Omental fat pad (tissue), 4 donors: ENCODE data around the gene MFAP5. TPM values are rescaled to one million over a fixed set of nuclear protein-coding genes. Genes with fewer than 3 reads are reported as not detected.

Source experiments
- ATAC-seq: fragments of 150-250 bp; one replicate; pipeline ENCODE4 v1.9.1; 2016; ENCODE audit warnings: mild to moderate bottlenecking, moderate library complexity; ENCODE audit not compliant: low FRiP score
- DNase-seq: peaks from one replicate; pipeline ENCODE4 v3.0.0-alpha.2; 2019; ENCODE audit warnings: low spot score
- CTCF ChIP-seq, 3 donors: fragments of 450-650 bp; IDR thresholded peaks; one replicate each; pipeline ENCODE4 v1.5.1; 2016 to 2017; ENCODE audit warnings: antibody characterized with exemption in 3 of 3, mild to moderate bottlenecking in 3 of 3, moderate library complexity in 2 of 3
- total RNA-seq, 4 donors: library from RNA; depleted of rRNA; stranded (reverse); fragments of >200 nt; gene quantifications; one replicate each; pipeline ENCODE4 v1.1.0, GENCODE V29; 2016

The MFAP5 gene
- total RNA-seq, 4 donors from 2014 or later = 34.5 to 793 (median 148) TPM

DNA sequence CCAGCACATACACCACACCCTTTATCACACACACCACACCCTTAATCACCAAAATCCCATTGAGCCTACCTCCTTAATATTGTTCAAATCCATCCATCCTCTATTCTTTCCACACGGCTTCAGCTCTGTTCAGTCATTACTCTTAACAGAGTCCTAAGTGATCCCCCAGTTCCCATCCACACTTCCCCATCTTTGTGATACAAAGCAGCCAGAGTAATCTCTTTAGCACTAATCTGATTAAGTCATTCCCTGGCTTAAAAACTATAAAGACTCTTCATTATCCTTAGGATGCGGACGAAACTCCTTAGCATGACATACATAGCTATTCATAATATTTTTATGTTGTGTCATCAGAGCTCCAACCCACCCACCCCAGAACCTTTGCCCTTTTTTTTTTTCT, 14.7 kb upstream of the MFAP5 start:
- ATAC-seq = no peak
- no peak for TF ChIP-seq CTCF (IDR thresholded peaks at IDR 0.05)
- no peak for DNase-seq

DNA sequence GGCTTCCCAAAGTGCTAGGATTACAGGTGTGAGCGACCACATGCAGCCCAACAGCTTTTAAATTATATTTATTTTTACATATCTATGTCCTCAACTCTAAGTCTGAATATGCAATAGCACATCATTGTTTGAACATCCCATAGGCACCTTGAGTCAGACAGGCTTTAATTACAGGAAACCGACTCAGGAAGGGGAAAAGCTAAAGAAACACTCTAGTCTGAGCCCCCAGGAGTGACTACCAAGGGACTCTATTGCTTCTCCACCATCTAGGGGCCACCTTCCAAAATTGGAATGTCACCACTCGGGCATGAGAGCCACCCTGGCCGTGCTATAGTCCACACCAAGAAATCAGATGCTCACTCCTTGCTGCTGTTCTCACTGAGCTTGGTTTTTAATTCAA, 14.0 kb upstream of the MFAP5 start:
- DNase-seq (no peak), ATAC-seq (no peak)
- no peak for TF ChIP-seq CTCF (IDR thresholded peaks at IDR 0.05)

GRCh38 chr12:8675591-8676036, 13.0 kb upstream of the MFAP5 start:
- TF ChIP-seq CTCF (IDR thresholded peaks at IDR 0.05) = no peak
- ATAC-seq (no peak), DNase-seq (no peak)

DNA sequence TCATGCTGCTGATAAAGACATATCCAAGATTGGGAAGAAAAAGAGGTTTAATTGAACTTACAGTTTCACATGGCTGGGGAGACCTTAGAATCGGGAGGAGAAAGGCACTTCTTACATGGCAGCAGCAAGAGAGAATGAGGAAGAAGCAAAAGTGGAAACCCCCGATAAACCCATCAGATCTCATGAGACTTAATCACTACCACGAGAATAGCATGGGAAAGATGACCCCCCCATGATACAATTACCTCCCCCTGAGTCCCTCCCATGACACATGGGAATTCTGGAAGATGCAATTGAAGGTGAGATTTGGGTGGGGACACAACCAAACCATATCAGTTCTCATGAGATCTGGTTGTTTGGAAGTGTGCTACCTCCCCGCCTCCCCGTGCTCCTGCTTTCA, 9.8 kb upstream of the MFAP5 start:
- ATAC-seq (no peak), DNase-seq (no peak)
- no peak for TF ChIP-seq CTCF (IDR thresholded peaks at IDR 0.05)

DNA sequence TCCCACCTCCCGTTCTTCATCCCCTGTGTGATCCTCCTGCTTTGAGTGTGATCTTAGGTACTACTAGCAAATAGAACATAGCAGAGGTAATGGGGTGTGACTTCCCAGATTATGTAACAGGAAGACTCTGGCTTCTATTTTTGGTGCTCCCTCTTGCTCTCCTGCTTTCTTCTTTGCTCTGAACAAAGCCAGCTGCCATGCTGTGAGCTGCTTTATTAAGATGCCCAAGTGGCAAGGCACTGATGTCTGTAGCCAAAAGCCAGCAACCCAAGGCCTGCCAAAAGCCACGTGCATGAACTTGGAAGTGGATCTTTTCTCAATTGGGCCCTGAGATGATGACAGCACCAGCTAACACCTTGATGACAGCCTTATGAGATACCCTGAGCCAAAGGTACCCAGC, 5.8 kb upstream of the MFAP5 start:
- ATAC-seq = no peak
- no peak for TF ChIP-seq CTCF (IDR thresholded peaks at IDR 0.05)
- no peak for DNase-seq

DNA sequence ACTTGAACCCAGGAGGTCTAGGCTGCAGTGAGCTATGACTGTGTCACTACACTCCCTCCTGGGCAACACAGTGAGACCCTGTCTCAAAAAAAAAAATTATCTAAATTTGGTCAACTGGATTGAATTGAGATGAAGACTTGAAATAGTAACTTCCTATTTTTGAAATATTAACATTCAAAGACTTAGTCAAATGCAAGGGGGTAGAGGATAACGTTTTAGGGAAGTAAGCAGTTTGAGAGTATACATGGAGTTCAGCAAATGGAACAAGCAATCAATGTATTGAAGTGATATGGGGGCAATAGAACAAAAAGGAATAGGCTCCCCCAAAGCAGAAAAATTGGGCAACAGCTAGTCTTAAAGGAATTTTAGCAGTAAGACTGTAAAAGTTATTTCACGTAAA, 4.6 kb upstream of the MFAP5 start:
- TF ChIP-seq CTCF (IDR thresholded peaks at IDR 0.05) = no peak
- ATAC-seq (no peak), DNase-seq (no peak)

DNA sequence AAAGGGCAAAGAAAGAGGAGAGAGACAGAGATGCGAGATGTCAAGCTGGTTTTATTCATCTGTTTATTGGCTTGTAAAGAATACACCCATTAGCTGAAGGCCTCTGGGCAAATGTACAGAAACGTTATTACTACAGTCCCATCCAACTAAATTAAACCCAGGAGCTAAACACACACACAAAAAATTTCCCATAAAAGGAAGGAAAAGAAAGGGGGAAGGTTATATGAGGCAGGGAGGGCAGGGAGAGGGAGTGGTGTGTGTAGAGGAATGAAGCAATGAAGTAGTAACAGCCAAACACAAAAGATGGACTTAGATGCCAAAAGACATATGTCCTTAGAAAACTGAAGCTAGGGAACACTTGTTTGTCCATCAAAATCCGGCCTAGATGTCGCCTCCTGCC, 3.1 kb upstream of the MFAP5 start:
- DNase-seq = no peak
- TF ChIP-seq CTCF (IDR thresholded peaks at IDR 0.05) = no peak
- no peak for ATAC-seq
